ENCODE measurements around the gene SYTL3.

- TF ChIP-seq CTCF (IDR thresholded peaks at IDR 0.05 in 8 of 11, conservative IDR thresholded peaks at IDR 0.05 in 3 of 11) (peak in 1 of 11 experiments; percentile 10), POLR2A (IDR thresholded peaks at IDR 0.05) (no peak)
These were observed 139.5 kb downstream of the SYTL3 start for GRCh38 chr6:158789115-158789917.

Measured in spleen (tissue), 7 donors.